Parathyroid adenoma (tissue), 2 donors: ENCODE data around the gene DENND6B.

Experiments
- H2AFZ ChIP-seq: fragments of 300-600 bp; sonication (generic); one replicate; pipeline ENCODE4 v1.7.0; 2017; ENCODE audit warnings: antibody characterized with exemption, mild to moderate bottlenecking
- H3K27ac ChIP-seq: fragments of 300-600 bp; sonication (generic); one replicate; pipeline ENCODE4 v1.7.0; 2017
- H3K27me3 ChIP-seq: fragments of 300-600 bp; sonication (generic); one replicate; pipeline ENCODE4 v1.7.0; 2017; ENCODE audit warnings: low read length; ENCODE audit not compliant: control insufficient read depth, insufficient read depth
- H3K36me3 ChIP-seq: fragments of 300-600 bp; sonication (generic); one replicate; pipeline ENCODE4 v1.7.0; 2017; ENCODE audit warnings: low read length; ENCODE audit not compliant: control insufficient read depth, insufficient read depth
- H3K4me1 ChIP-seq: fragments of 300-600 bp; sonication (generic); one replicate; pipeline ENCODE4 v1.7.0; 2017; ENCODE audit warnings: control low read depth
- H3K4me2 ChIP-seq: fragments of 300-600 bp; sonication (generic); one replicate; pipeline ENCODE4 v1.7.0; 2017; ENCODE audit warnings: low read length
- H3K4me3 ChIP-seq: fragments of 300-600 bp; sonication (generic); one replicate; pipeline ENCODE4 v1.7.0; 2017; ENCODE audit warnings: low read depth, low read length
- H3K79me2 ChIP-seq: fragments of 300-600 bp; sonication (generic); one replicate; pipeline ENCODE4 v1.7.0; 2017; ENCODE audit warnings: control low read depth
- H3K9ac ChIP-seq: fragments of 300-600 bp; sonication (generic); one replicate; pipeline ENCODE4 v1.7.0; 2017; ENCODE audit warnings: mild to moderate bottlenecking
- H3K9me3 ChIP-seq: fragments of 300-600 bp; sonication (generic); one replicate; pipeline ENCODE4 v1.7.0; 2017; ENCODE audit warnings: low read length; ENCODE audit not compliant: control insufficient read depth
- CTCF ChIP-seq: fragments of 300-600 bp; sonication (generic); IDR thresholded peaks from one replicate; pipeline ENCODE4 v1.7.0; 2017; ENCODE audit warnings: antibody characterized with exemption, mild to moderate bottlenecking
- donor health status: primary hyperparathyroidism.

Gene DENND6B

GRCh38 chr22:50298937-50299784 is 27.7 kb downstream of the DENND6B start:
- Histone ChIP-seq H3K27ac (no peak overlapping the region), H3K36me3 (no peaks in the 10 kb centered on the region), H3K4me3 (no peak overlapping the region), H3K4me2 (no peak overlapping the region), H3K4me1 (peaks cover 36% of the 10 kb centered on the region), H3K9ac (no peak overlapping the region), H2AFZ (no peak overlapping the region), H3K9me3 (no peaks in the 10 kb centered on the region), H3K27me3 (no peaks in the 10 kb centered on the region), H3K79me2 (peaks cover 42% of the 10 kb centered on the region)
- TF ChIP-seq CTCF, result no peak

- no peak overlapping the region for H3K27ac ChIP-seq
Measured at GRCh38 chr22:50298266-50298637, 28.6 kb downstream of the DENND6B start.

GRCh38 chr22:50297510-50298265 is 29.1 kb downstream of the DENND6B start:
- TF ChIP-seq CTCF, result no peak
- no peak overlapping the region for H3K27ac ChIP-seq
- no peak overlapping the region for H3K9ac ChIP-seq

More at GRCh38 chr22:50298266-50298637, 28.6 kb downstream of the DENND6B start:
- Histone ChIP-seq H2AFZ (no peak overlapping the region), H3K4me2 (no peak overlapping the region), H3K27me3 (no peaks in the 10 kb centered on the region), H3K79me2 (peaks cover 42% of the 10 kb centered on the region), H3K9ac (no peak overlapping the region), H3K9me3 (no peaks in the 10 kb centered on the region), H3K36me3 (no peaks in the 10 kb centered on the region), H3K4me3 (no peak overlapping the region), H3K4me1 (peaks cover 36% of the 10 kb centered on the region)
- no peak for TF ChIP-seq CTCF

GRCh38 chr22:50296658-50297490 is 29.9 kb downstream of the DENND6B start:
- TF ChIP-seq CTCF, result no peak
- H3K79me2 ChIP-seq, result peaks cover 37% of the 10 kb centered on the region
- no peak overlapping the region for H3K9ac ChIP-seq
- no peak overlapping the region for H3K27ac ChIP-seq
- no peak overlapping the region for H3K4me2 ChIP-seq
- no peaks in the 10 kb centered on the region for H3K27me3 ChIP-seq
- H3K36me3 ChIP-seq, result no peaks in the 10 kb centered on the region
- no peak overlapping the region for H2AFZ ChIP-seq
- no peaks in the 10 kb centered on the region for H3K9me3 ChIP-seq
- no peak overlapping the region for H3K4me3 ChIP-seq
- H3K4me1 ChIP-seq, result peaks cover 25% of the 10 kb centered on the region

More at GRCh38 chr22:50297510-50298265, 29.1 kb downstream of the DENND6B start:
- no peak overlapping the region for H2AFZ ChIP-seq
- H3K79me2 ChIP-seq, result peaks cover 41% of the 10 kb centered on the region
- H3K4me2 ChIP-seq, result no peak overlapping the region
- H3K9me3 ChIP-seq, result no peaks in the 10 kb centered on the region
- H3K4me1 ChIP-seq, result peaks cover 30% of the 10 kb centered on the region
- no peak overlapping the region for H3K4me3 ChIP-seq
- H3K27me3 ChIP-seq, result no peaks in the 10 kb centered on the region
- no peaks in the 10 kb centered on the region for H3K36me3 ChIP-seq
